ENCODE results near the gene EBF3.

- TF ChIP-seq CTCF (IDR thresholded peaks at IDR 0.05) = no peak
- TF ChIP-seq EZH2 (IDR thresholded peaks at IDR 0.05) = no peak
These were observed 148.0 kb downstream of the EBF3 start for GRCh38 chr10:129815898-129816655.
